Adrenal gland (tissue), 12 donors: ENCODE results near the gene NPY4R. TPM values are rescaled to one million over a fixed set of nuclear protein-coding genes. Genes with fewer than 3 reads are reported as not detected.
A peak's percentile ranks its signal among the peaks of the same experiment; 100 is the strongest.
"Not testable (repeated sequence)": the region's sequence is repeated elsewhere in the genome, so short reads cannot be mapped to it uniquely, and the experiment has no call there.

Experiments used
- DNase-seq, 7 donors: peaks; one replicate each; pipeline ENCODE4 v3.0.0-alpha.2; 2019 to 2020
- H3K27ac ChIP-seq, 5 donors: fragments of 200-600 bp; sonication (generic) in 4 of 5; 1 replicate in 3 of 5; 2 replicates in 2 of 5; pipeline versions ENCODE4 v1.5.1 to v1.8.0; 2016 to 2020; ENCODE audit warnings: mild to moderate bottlenecking in 1 of 5
- H3K27me3 ChIP-seq: fragments of 200-600 bp; 2 replicates; pipeline ENCODE4 v1.8.0; 2021
- H3K36me3 ChIP-seq, 2 donors: fragments of 200-600 bp; replicated peaks in 1 of 2; 1 replicate in 1 of 2; 2 replicates in 1 of 2; pipeline versions ENCODE4 v1.5.1 to v1.8.0; 2018 to 2022
- H3K4me1 ChIP-seq, 2 donors: fragments of 200-600 bp; replicated peaks in 1 of 2; 1 replicate in 1 of 2; 2 replicates in 1 of 2; pipeline versions ENCODE4 v1.5.1 to v1.8.0; 2018 to 2021
- H3K4me3 ChIP-seq, 4 donors: fragments of 200-600 bp; sonication (generic) in 3 of 4; one replicate each; pipeline ENCODE4 v1.5.1; 2016 to 2018
- H3K9me3 ChIP-seq, 3 donors: fragments of 200-600 bp; sonication (generic) in 1 of 3; replicated peaks in 1 of 3; 1 replicate in 2 of 3; 2 replicates in 1 of 3; pipeline versions ENCODE4 v1.5.1 to v1.8.0; 2016 to 2021
- WGBS, 4 donors: extraction: QIAGEN DNeasy Blood & Tissue Kit in 2 of 4; methylation state at CpG; one replicate each; pipeline versions ENCODE4 v1.1.5 to v1.1.7; 2013 to 2017; 5-methylcytosine and 5-hydroxymethylcytosine counted together
- intact Hi-C, 2 donors: fragments of 100-400 bp; cut with DNase I; formaldehyde crosslinking; loops; one replicate each; pipeline versions ENCODE4 v1.14.1 to v1.15.0; 2022 to 2023
- polyA plus RNA-seq, 3 donors: library from polyadenylated mRNA; stranded (reverse); fragments of 200-250 nt in 2 of 3; fragments of 350-450 nt in 1 of 3; fragmentation: Illumina TruSeq in 1 of 3; extraction: RNeasy Lipid Tissue Mini Kit (QIAGEN cat#74804) in 1 of 3; gene quantifications; one replicate each; pipeline ENCODE4 v1.2.3, GENCODE V29; 2013 to 2014
- total RNA-seq, 9 donors: library from RNA; depleted of rRNA in 4 of 9; stranded (reverse); fragments of >200 nt in 4 of 9; fragments of 120-200 nt in 1 of 9; fragmentation: NEBNext Ultra II Directional in 1 of 9; extraction: Animal tissue kit (Norgen Biotek cat#: 25700) in 1 of 9; gene quantifications; one replicate each; pipeline versions ENCODE4 v1.1.0 to v1.2.4, GENCODE V29; 2013 to 2023
- donor health status: healthy with polysubstance abuse.
- donor health status: Bipolar disorder and iron deficiency.
- donor health status: DM: yes; HTN: yes; CAD: no.
- donor health status: DM: no; HTN: no; CAD: no.
- donor health status: DM: no; HTN: no; CAD: no.
- donor health status: DM: yes; HTN: yes; CAD: no.

Gene NPY4R
- total and polyA plus RNA-seq, 12 donors: 0.11 to 0.30 (median 0.21) TPM; not detected in 8

- H3K4me3 ChIP-seq, H3K36me3 ChIP-seq, H3K27ac ChIP-seq, H3K9me3 ChIP-seq, H3K27me3 ChIP-seq, intact Hi-C loops, H3K4me1 ChIP-seq: not testable (repeated sequence)
- WGBS, 4 donors: 48 to 57% methylated on average over 2 of the region's 5 CpGs; no CpG with 5 or more reads in 2 of the 4 donors
- DNase-seq: peak in 1 of 7 donors; percentile 30
Observed at GRCh38 chr10:46498985-46499703, 33.4 kb upstream of the NPY4R start.

GRCh38 chr10:46497878-46498277, 32.1 kb upstream of the NPY4R start:
- H3K27ac ChIP-seq, H3K4me1 ChIP-seq, H3K27me3 ChIP-seq, DNase-seq, H3K4me3 ChIP-seq, H3K9me3 ChIP-seq, intact Hi-C loops, H3K36me3 ChIP-seq: not testable (repeated sequence)
- whole genome bisulfite sequencing, 4 donors: no CpG with 5 or more reads among the region's 2 CpGs

- H3K9me3 ChIP-seq, H3K27me3 ChIP-seq, H3K27ac ChIP-seq, H3K4me3 ChIP-seq, H3K4me1 ChIP-seq, H3K36me3 ChIP-seq, DNase-seq, intact Hi-C loops: not testable (repeated sequence)
- no CpG with 5 or more reads among the region's 4 CpGs for WGBS, 4 donors
Observed at GRCh38 chr10:46497401-46497800, 31.6 kb upstream of the NPY4R start.

GRCh38 chr10:46491364-46492114, 25.8 kb upstream of the NPY4R start:
- DNase-seq, H3K27ac ChIP-seq, H3K36me3 ChIP-seq, intact Hi-C loops, H3K4me3 ChIP-seq, H3K9me3 ChIP-seq, H3K4me1 ChIP-seq, H3K27me3 ChIP-seq: not testable (repeated sequence)
- WGBS, 4 donors: 100% methylated on average over 1 of the region's 1 CpG; no CpG with 5 or more reads in 3 of the 4 donors

- WGBS, 4 donors: 75 to 90% (median 88%) methylated on average over 4 to 9 of the region's 11 CpGs; no CpG with 5 or more reads in 1 of the 4 donors
- not testable (repeated sequence) for DNase-seq
Observed at GRCh38 chr10:46490285-46490684, 24.5 kb upstream of the NPY4R start.

GRCh38 chr10:46486459-46486858, 20.7 kb upstream of the NPY4R start:
- no CpG with 5 or more reads among the region's 2 CpGs for WGBS, 4 donors

More at GRCh38 chr10:46490285-46490684, 24.5 kb upstream of the NPY4R start:
- H3K27me3 ChIP-seq, H3K4me3 ChIP-seq, H3K27ac ChIP-seq, H3K4me1 ChIP-seq, H3K9me3 ChIP-seq, intact Hi-C loops, H3K36me3 ChIP-seq: not testable (repeated sequence)

GRCh38 chr10:46474746-46475320, 9.1 kb upstream of the NPY4R start:
- H3K27ac ChIP-seq, DNase-seq, H3K27me3 ChIP-seq, H3K4me3 ChIP-seq, H3K9me3 ChIP-seq, H3K4me1 ChIP-seq, H3K36me3 ChIP-seq, intact Hi-C loops: not testable (repeated sequence)
- WGBS, 4 donors: 67 to 100% (median 80%) methylated on average over 1 to 3 of the region's 3 CpGs

More at GRCh38 chr10:46486459-46486858, 20.7 kb upstream of the NPY4R start:
- H3K27me3 ChIP-seq, intact Hi-C loops, H3K27ac ChIP-seq, H3K9me3 ChIP-seq, DNase-seq, H3K4me1 ChIP-seq, H3K36me3 ChIP-seq, H3K4me3 ChIP-seq: not testable (repeated sequence)

- H3K4me1 ChIP-seq, H3K4me3 ChIP-seq, H3K36me3 ChIP-seq, H3K27ac ChIP-seq, DNase-seq, H3K27me3 ChIP-seq, H3K9me3 ChIP-seq, intact Hi-C loops: not testable (repeated sequence)
- WGBS, 4 donors: 79 to 90% (median 83%) methylated on average over 2 to 3 of the region's 3 CpGs
Observed at GRCh38 chr10:46473758-46474157, 8.0 kb upstream of the NPY4R start.

GRCh38 chr10:46470134-46470533, 4.4 kb upstream of the NPY4R start:
- H3K9me3 ChIP-seq, H3K4me1 ChIP-seq, DNase-seq, H3K27me3 ChIP-seq, H3K4me3 ChIP-seq, intact Hi-C loops, H3K36me3 ChIP-seq, H3K27ac ChIP-seq: not testable (repeated sequence)
- WGBS, 4 donors: no CpG with 5 or more reads among the region's 1 CpG
